Stimulated activated CD8-positive, alpha-beta memory T cell treated with anti-CD3 and anti-CD28 coated beads, Interleukin-12 subunit alpha, Interleukin-12 subunit beta, amount 100 ng/mL, for 24 hours (primary cell): Measurements from ENCODE around the gene P2RY4.
"Not testable (repeated sequence)": the region's sequence is repeated elsewhere in the genome, so short reads cannot be mapped to it uniquely, and the experiment has no call there.

ENCODE experiments used
- DNase-seq: peaks from one replicate; pipeline ENCODE4 v3.0.0-alpha.2; 2020; ENCODE audit errors: extremely low read depth

P2RY4 gene

GRCh38 chrX:70243601-70244000, 16.4 kb downstream of the P2RY4 start:
- not testable (repeated sequence) for DNase-seq

GRCh38 chrX:70241501-70241900, 18.5 kb downstream of the P2RY4 start:
- no peak for DNase-seq

- DNase-seq, result no peak
These were observed 19.3 kb downstream of the P2RY4 start for GRCh38 chrX:70240751-70241150.

GRCh38 chrX:70234355-70234754, 25.6 kb downstream of the P2RY4 start, which contains the start of gene AWAT1:
Gene AWAT1 (plus strand): TSS chrX:70234655. CDS start chrX:70234696, 41 bp downstream.
- no peak for DNase-seq

GRCh38 chrX:70231666-70232065, 28.3 kb downstream of the P2RY4 start:
- no peak for DNase-seq

GRCh38 chrX:70226687-70227086, 33.3 kb downstream of the P2RY4 start:
- DNase-seq, result no peak

- DNase-seq, result no peak
These were observed 34.0 kb downstream of the P2RY4 start for GRCh38 chrX:70226048-70226447.

GRCh38 chrX:70219938-70220764, 39.9 kb downstream of the P2RY4 start:
- no peak for DNase-seq

GRCh38 chrX:70209570-70209969, 50.4 kb downstream of the P2RY4 start:
- not testable (repeated sequence) for DNase-seq

GRCh38 chrX:70208479-70208878, 51.5 kb downstream of the P2RY4 start:
- no peak for DNase-seq
